Lung (tissue), 12 donors: ENCODE data around the gene IPO5. TPM values are rescaled to one million over a fixed set of nuclear protein-coding genes. Genes with fewer than 3 reads are reported as not detected.

Experiments
- ATAC-seq: fragments of 200-7000 bp; cut with Tn5 transposase; one replicate; pipeline ENCODE4 v1.9.1; 2020; ENCODE audit warnings: moderate number of reproducible peaks; ENCODE audit not compliant: insufficient read depth, low FRiP score
- DNase-seq, 3 donors: peaks; one replicate each; pipeline ENCODE4 v3.0.0-alpha.2; 2013 to 2017
- H3K27ac ChIP-seq, 2 donors: one replicate each; pipeline ENCODE4 v1.5.1; 2013; ENCODE audit warnings: mild to moderate bottlenecking in 2 of 2, moderate library complexity in 2 of 2, control low read depth in 1 of 2, inconsistent platforms in 1 of 2, low read depth in 1 of 2, low read length in 1 of 2
- H3K27me3 ChIP-seq, 3 donors: one replicate each; pipeline ENCODE4 v1.5.1; 2013; ENCODE audit warnings: low read length in 2 of 3; ENCODE audit not compliant: control insufficient read depth in 3 of 3, insufficient read depth in 3 of 3
- H3K36me3 ChIP-seq, 4 donors: one replicate each; pipeline ENCODE4 v1.5.1; 2013; ENCODE audit warnings: low read length in 4 of 4, mild to moderate bottlenecking in 1 of 4, moderate library complexity in 1 of 4; ENCODE audit not compliant: control insufficient read depth in 4 of 4, insufficient read depth in 4 of 4
- H3K4me1 ChIP-seq, 5 donors: one replicate each; pipeline ENCODE4 v1.5.1; 2013; ENCODE audit warnings: low read length in 5 of 5, mild to moderate bottlenecking in 2 of 5, moderate library complexity in 1 of 5; ENCODE audit not compliant: control insufficient read depth in 5 of 5, insufficient read depth in 5 of 5
- H3K4me3 ChIP-seq: one replicate; pipeline ENCODE4 v1.5.1; 2013; ENCODE audit warnings: mild to moderate bottlenecking, control low read depth, moderate library complexity
- H3K9ac ChIP-seq, 2 donors: one replicate each; pipeline ENCODE4 v1.5.1; 2013; ENCODE audit warnings: low read length in 2 of 2, control low read depth in 1 of 2; ENCODE audit not compliant: insufficient read depth in 1 of 2
- H3K9me3 ChIP-seq, 4 donors: one replicate each; pipeline ENCODE4 v1.5.1; 2013; ENCODE audit warnings: low read length in 3 of 4, mild to moderate bottlenecking in 1 of 4, moderate library complexity in 1 of 4; ENCODE audit not compliant: control insufficient read depth in 4 of 4, insufficient read depth in 3 of 4
- CTCF ChIP-seq: IDR thresholded peaks from 2 replicates; pipeline ENCODE4 v1.5.1; 2012; ENCODE audit warnings: mild to moderate bottlenecking; ENCODE audit errors: control extremely low read depth, extremely low read depth
- WGBS, 2 donors: extraction: QIAGEN DNeasy Blood & Tissue Kit; methylation state at CpG; one replicate each; pipeline ENCODE4 v1.1.7; 2013; 5-methylcytosine and 5-hydroxymethylcytosine counted together
- polyA plus RNA-seq, 2 donors: library from polyadenylated mRNA; stranded (reverse); fragments of 200-250 nt; gene quantifications; one replicate each; pipeline ENCODE4 v1.2.1, GENCODE V29; 2013
- total RNA-seq, 2 donors: library from RNA; depleted of rRNA in 1 of 2; stranded (reverse); fragments of >200 nt in 1 of 2; gene quantifications; one replicate each; pipeline ENCODE4 v1.2.1, GENCODE V29; 2014 to 2021
- donor health status: control.
- donor health status: control.
- donor health status: Bipolar disorder and iron deficiency.
- donor health status: healthy.
- donor health status: DM: yes; HTN: yes; CAD: no.

The IPO5 gene
- total and polyA plus RNA-seq, 4 donors: 26.7 to 137 (median 61.7) TPM

GRCh38 chr13:97977982-97978381 is 24.5 kb downstream of the IPO5 start:
- H3K27ac ChIP-seq: no peak overlapping the region
- DNase-seq: peak in 1 of 3 donors; percentile 8
- no peak for TF ChIP-seq CTCF
- H3K4me1 ChIP-seq: peaks cover 0 to 22% (median 4%) of the 10 kb centered on the region in 5 donors
- WGBS, 2 donors: 76 to 83% methylated on average over 7 of the region's 7 CpGs
- H3K9me3 ChIP-seq: no peaks in the 10 kb centered on the region
- H3K4me3 ChIP-seq: no peak overlapping the region
- peaks cover 0 to 6% (median 0%) of the 10 kb centered on the region in 4 donors for H3K36me3 ChIP-seq
- no peaks in the 10 kb centered on the region for H3K27me3 ChIP-seq
- no peak for ATAC-seq
- no peak overlapping the region for H3K9ac ChIP-seq

DNA sequence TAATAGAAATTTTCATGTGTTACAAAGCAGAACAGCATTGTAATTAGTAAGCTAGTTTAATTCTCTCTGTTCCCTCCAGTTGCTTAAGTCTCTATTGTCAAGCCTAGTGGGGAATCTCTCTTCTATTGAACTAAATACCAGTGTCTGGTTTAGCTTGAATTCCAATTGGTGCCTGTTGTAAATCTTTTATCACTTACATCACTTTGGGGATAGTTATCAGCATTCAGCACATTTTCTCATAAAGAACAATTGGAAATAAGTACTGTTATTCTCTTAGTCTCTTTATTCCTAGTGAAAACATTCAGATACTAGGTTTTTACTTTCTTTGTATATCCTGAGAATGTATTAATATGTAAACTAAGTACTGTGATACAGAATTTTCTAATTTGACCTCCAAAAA is 25.2 kb downstream of the IPO5 start:
- H3K4me3 ChIP-seq: no peak overlapping the region
- ATAC-seq (no peak), DNase-seq (peak in 1 of 3 donors; percentile 9)
- no peak for TF ChIP-seq CTCF
- no peaks in the 10 kb centered on the region for H3K27me3 ChIP-seq
- peak overlapping the region in 1 of 2 donors; percentile 23 for H3K9ac ChIP-seq
- H3K27ac ChIP-seq: no peak overlapping the region
- peaks cover 0 to 6% (median 0%) of the 10 kb centered on the region in 4 donors for H3K36me3 ChIP-seq
- H3K4me1 ChIP-seq: peaks cover 0 to 22% (median 4%) of the 10 kb centered on the region in 5 donors
- no peaks in the 10 kb centered on the region for H3K9me3 ChIP-seq

DNA sequence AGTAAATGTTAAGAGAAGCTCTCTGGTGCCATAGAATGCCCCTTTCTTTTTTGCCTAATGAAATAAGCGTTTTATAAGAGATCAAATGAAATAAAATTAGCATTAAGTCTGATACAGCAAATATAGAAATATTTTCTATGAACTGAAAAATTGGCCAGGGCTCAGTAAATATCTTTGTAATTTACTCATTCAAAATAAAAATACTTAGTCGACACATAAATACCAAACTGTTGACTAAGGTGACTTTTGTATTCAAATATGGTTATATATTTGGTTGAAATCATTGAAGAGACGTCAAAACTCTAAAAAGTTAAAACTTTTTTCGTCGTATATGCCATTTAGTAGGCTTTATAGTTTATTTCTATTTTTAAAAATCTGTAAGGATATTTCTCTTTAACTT is 25.6 kb downstream of the IPO5 start:
- Histone ChIP-seq H3K4me1 (peaks cover 0 to 22% (median 4%) of the 10 kb centered on the region in 5 donors), H3K36me3 (peaks cover 0 to 6% (median 0%) of the 10 kb centered on the region in 4 donors), H3K9me3 (no peaks in the 10 kb centered on the region), H3K4me3 (no peak overlapping the region), H3K9ac (no peak overlapping the region), H3K27me3 (no peaks in the 10 kb centered on the region), H3K27ac (no peak overlapping the region)
- WGBS, 2 donors: 87 to 94% methylated on average over 5 of the region's 5 CpGs
- no peak for ATAC-seq
- DNase-seq: no peak
- no peak for TF ChIP-seq CTCF

DNA sequence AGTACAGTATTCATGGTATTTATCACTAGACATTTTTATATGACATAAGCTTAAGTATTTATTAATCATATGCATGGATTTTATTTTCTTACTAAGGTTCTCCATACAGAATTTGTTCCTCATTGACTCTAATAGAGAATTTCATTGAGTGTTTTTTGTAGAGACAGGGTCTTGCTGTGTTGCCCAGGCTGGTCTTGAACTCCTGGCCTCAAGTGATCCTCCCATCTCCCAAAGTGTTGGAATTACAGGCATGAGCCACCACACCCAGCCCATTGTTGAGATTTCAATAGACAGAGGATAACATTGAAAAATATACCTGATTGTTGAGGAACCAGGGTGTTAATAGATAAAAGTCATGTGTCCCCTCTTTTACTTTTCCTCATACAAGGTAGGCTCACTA is 26.1 kb downstream of the IPO5 start:
- no peak for TF ChIP-seq CTCF
- no peak for ATAC-seq
- no peak overlapping the region for H3K9ac ChIP-seq
- H3K36me3 ChIP-seq: peaks cover 0 to 6% (median 0%) of the 10 kb centered on the region in 4 donors
- DNase-seq: no peak
- H3K4me3 ChIP-seq: no peak overlapping the region
- peaks cover 0 to 22% (median 4%) of the 10 kb centered on the region in 5 donors for H3K4me1 ChIP-seq
- H3K27me3 ChIP-seq: no peaks in the 10 kb centered on the region
- H3K27ac ChIP-seq: no peak overlapping the region
- H3K9me3 ChIP-seq: no peaks in the 10 kb centered on the region
